ENCODE data around the gene FOXA1.

Gene FOXA1

DNA sequence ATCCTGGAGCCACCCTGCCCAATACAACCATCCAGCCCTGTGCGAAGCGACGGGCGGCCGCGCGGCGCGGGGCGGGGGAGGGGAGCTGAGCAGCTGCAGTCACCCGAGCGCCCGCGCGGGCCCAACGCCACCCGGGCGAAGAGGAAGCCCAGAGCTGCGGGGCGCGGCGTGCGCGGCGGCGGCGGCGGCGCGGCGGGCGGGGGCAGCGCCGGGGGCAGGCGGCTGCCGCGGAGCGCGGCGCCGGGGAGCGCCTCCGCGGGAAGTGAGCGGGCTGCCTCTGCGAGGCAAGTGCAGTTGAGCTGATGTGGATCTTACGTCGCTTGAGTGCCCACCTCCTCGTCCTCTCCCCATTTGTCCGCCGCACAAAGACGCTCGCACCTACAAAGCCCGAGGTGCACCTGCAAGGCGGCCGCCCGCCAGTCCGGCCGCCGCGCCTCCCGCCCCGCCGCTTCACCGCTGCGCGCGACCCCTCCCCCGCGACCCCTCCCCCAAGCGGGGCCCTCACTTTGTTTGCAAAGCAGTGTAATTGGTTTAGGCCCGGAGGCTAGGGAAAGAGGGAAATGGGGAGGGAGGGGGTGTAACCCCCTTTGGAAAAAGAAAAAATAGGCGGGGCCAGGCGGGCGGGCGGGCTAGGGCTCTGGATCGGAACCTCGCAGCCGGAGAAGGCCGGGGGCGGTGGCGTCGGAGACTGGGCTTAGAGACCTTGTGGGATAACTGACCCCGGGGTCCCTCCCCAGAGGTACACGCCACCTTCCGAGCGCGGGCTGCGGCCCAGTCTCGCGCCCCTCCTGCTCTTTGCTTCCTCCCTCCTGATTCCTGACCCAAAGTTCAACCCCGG is at the start of gene FOXA1, which contains the start of gene TTC6:
FOXA1 (minus strand) TSS at position 279 of the 838 bp plus-strand sequence; CDS start at position 2, 277 bp downstream.
TTC6 (plus strand) TSS at position 659 of the 838 bp plus-strand sequence. CDS start 26,436 bp downstream, outside the sequence.
- ATAC-seq (peak; percentile 28), DNase-seq (no peak)
- peaks cover 13 to 23% of the 10 kb centered on the region in 2 donors for H3K9me3 Mint-ChIP-seq
- H3K27ac Mint-ChIP-seq, result peak within 1 kb of the TSS; percentile 89 to 93
- H3K27me3 Mint-ChIP-seq, result peaks cover 97% of the 10 kb centered on the region
- H3K4me3 Mint-ChIP-seq, result peak within 1 kb of the TSS; percentile 81 to 87
- peaks cover 61% of the 10 kb centered on the region for H3K4me1 Mint-ChIP-seq

- H3K4me3 Mint-ChIP-seq, result no peak overlapping the region
- no peaks in the 10 kb centered on the region for H3K4me1 Mint-ChIP-seq
- DNase-seq (no peak), ATAC-seq (no peak)
- peaks cover 0 to 5% of the 10 kb centered on the region in 2 donors for H3K9me3 Mint-ChIP-seq
- H3K27ac Mint-ChIP-seq, result no peak overlapping the region
- no peaks in the 10 kb centered on the region for H3K27me3 Mint-ChIP-seq
These were observed 48.7 kb upstream of the FOXA1 start for GRCh38 chr14:37643701-37644100.

GRCh38 chr14:37642125-37642524 is 47.1 kb upstream of the FOXA1 start:
- Mint-ChIP-seq H3K4me3 (no peak overlapping the region), H3K27me3 (no peaks in the 10 kb centered on the region)
- no peak for ATAC-seq

DNA sequence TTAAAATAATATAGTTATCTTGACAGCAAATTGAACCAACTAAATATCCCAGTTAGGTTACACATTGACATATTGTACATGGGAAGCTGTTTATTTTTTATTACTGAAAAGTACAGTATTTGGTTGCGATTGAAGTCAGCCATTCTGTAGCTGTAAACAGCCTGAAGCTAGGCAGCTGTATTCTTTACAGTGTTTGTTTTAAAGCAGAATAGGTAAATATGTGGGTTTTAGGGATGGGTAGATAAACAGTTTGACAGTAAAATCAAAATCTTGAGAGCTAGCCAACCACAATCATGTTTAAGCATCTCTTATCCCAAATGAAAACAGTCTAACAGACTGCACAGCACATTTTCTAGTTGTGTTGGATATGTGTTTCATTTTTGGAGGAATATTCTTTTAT is 46.1 kb upstream of the FOXA1 start:
- Mint-ChIP-seq H3K4me1 (no peaks in the 10 kb centered on the region), H3K4me3 (no peak overlapping the region), H3K27ac (no peak overlapping the region), H3K9me3 (peaks cover 0 to 5% of the 10 kb centered on the region in 2 donors), H3K27me3 (no peaks in the 10 kb centered on the region)
- ATAC-seq, result no peak
- no peak for DNase-seq

More at GRCh38 chr14:37642125-37642524, 47.1 kb upstream of the FOXA1 start:
- Mint-ChIP-seq H3K4me1 (no peaks in the 10 kb centered on the region), H3K27ac (no peak overlapping the region), H3K9me3 (peaks cover 0 to 5% of the 10 kb centered on the region in 2 donors)
- no peak for DNase-seq

DNA sequence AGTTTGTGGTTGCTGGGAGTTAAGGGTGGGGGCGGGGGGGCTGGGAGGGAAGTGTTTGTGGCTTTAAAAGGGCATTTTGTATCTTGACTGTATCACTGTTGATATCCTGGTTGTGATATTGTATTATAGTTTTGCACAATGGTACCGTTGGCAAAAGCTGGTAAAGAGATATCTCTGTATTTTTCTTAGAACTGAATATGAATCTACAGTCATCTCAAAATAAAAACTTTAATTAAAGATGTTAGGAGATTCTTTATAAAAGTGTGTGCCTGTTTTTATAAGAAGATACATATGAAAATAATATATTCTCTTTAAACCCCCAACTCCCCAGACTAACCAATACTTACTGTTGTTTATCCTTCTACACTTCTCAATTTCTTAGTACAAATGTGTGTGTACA is 43.5 kb upstream of the FOXA1 start:
- ATAC-seq (no peak), DNase-seq (no peak)
- H3K4me1 Mint-ChIP-seq, result no peaks in the 10 kb centered on the region
- peaks cover 0 to 8% of the 10 kb centered on the region in 2 donors for H3K9me3 Mint-ChIP-seq
- H3K27me3 Mint-ChIP-seq, result no peaks in the 10 kb centered on the region
- H3K27ac Mint-ChIP-seq, result no peak overlapping the region
- H3K4me3 Mint-ChIP-seq, result no peak overlapping the region

DNA sequence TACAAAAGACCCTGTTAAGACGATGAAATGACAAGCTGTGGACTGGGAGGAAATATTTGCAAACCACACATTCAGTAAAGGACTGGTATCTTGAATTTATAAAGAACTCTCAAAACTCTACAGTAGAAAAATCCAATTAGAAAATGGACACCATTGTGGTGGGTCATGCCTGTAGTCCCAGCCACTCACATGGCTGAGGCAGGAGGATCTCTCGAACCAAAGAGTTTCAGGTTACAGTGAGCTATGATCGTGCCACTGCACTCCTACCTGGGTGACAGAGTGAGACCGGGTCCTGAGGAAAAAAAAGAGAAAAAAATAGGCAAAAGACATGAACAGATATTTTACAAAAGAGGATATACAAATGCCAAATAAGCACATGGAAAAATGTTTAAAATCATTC is 42.3 kb upstream of the FOXA1 start:
- Mint-ChIP-seq H3K4me3 (no peak overlapping the region), H3K27me3 (no peaks in the 10 kb centered on the region), H3K27ac (no peak overlapping the region), H3K4me1 (no peaks in the 10 kb centered on the region), H3K9me3 (peaks cover 0 to 8% of the 10 kb centered on the region in 2 donors)
- DNase-seq, result no peak
- ATAC-seq, result no peak

DNA sequence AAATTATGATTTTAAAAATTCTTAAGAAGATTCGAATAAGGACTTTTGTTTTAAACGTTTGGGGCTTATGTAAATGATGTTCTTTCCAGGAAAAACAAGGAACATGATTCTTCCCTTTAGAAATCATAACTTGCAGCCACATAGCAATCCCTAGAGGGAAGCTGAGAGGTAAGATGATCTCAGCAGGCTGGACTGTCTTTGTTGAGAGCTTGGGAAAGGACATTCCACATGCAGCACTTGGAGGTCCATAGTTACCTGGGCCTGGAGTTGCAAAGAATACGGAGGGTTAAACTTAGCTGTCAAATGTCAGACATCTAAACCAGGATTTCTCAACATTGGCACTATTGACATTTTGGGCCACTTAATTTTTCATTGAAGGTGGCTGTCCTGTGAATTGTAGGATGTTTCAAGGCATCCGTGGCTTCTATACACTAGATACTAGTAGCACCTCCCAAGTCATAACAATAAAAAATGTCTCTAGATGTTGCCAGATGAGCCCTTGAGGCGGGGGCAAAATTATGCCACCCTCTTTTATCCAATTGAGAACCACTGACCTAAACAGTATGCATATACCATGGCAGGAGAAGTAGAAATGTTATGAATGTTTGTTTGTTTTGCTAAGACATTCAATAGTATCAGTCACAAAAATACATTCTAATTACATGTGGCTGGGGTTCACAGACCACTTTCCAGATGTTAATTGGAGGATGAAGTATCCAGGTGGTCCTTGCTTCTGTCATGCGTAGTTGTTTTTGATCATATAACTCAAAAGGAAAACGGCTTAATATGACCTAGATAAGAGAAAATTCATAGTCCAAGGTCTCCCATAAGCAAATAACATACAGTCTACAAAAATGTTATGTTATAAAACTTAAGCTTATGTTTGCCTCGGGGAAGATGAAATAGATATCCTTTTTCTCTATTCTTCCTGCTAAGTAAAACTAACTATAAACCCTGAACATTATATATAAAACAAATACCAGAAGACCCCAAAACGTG is 30.8 kb upstream of the FOXA1 start:
- H3K4me3 Mint-ChIP-seq, result no peak overlapping the region
- DNase-seq (no peak), ATAC-seq (no peak)
- peaks cover 24% of the 10 kb centered on the region for H3K27me3 Mint-ChIP-seq
- H3K9me3 Mint-ChIP-seq, result peaks cover 7 to 17% of the 10 kb centered on the region in 2 donors
- H3K27ac Mint-ChIP-seq, result no peak overlapping the region
- no peaks in the 10 kb centered on the region for H3K4me1 Mint-ChIP-seq

- H3K9me3 Mint-ChIP-seq, result peaks cover 0 to 6% of the 10 kb centered on the region in 2 donors
- ATAC-seq (no peak), DNase-seq (no peak)
- no peak overlapping the region for H3K4me3 Mint-ChIP-seq
- peaks cover 33% of the 10 kb centered on the region for H3K27me3 Mint-ChIP-seq
- no peaks in the 10 kb centered on the region for H3K4me1 Mint-ChIP-seq
- no peak overlapping the region for H3K27ac Mint-ChIP-seq
These were observed 28.9 kb upstream of the FOXA1 start for GRCh38 chr14:37623971-37624370.

GRCh38 chr14:37623426-37623951 is 28.4 kb upstream of the FOXA1 start:
- Mint-ChIP-seq H3K4me1 (no peaks in the 10 kb centered on the region), H3K27me3 (peaks cover 33% of the 10 kb centered on the region)
- ATAC-seq, result no peak

GRCh38 chr14:37622231-37622923 is 27.3 kb upstream of the FOXA1 start:
- ATAC-seq, result no peak
- no peak for DNase-seq
- H3K4me1 Mint-ChIP-seq, result no peaks in the 10 kb centered on the region
- no peak overlapping the region for H3K27ac Mint-ChIP-seq
- H3K4me3 Mint-ChIP-seq, result no peak overlapping the region
- H3K9me3 Mint-ChIP-seq, result peaks cover 0 to 6% of the 10 kb centered on the region in 2 donors
- peaks cover 33% of the 10 kb centered on the region for H3K27me3 Mint-ChIP-seq

More at GRCh38 chr14:37623426-37623951, 28.4 kb upstream of the FOXA1 start:
- H3K9me3 Mint-ChIP-seq, result peaks cover 0 to 6% of the 10 kb centered on the region in 2 donors
- H3K4me3 Mint-ChIP-seq, result no peak overlapping the region
- no peak for DNase-seq
- no peak overlapping the region for H3K27ac Mint-ChIP-seq

- DNase-seq (no peak), ATAC-seq (no peak)
- Mint-ChIP-seq H3K27ac (no peak overlapping the region), H3K27me3 (peaks cover 33% of the 10 kb centered on the region), H3K4me1 (no peaks in the 10 kb centered on the region), H3K9me3 (peaks cover 4 to 6% of the 10 kb centered on the region in 2 donors), H3K4me3 (no peak overlapping the region)
These were observed 25.8 kb upstream of the FOXA1 start for GRCh38 chr14:37620856-37621255.

DNA sequence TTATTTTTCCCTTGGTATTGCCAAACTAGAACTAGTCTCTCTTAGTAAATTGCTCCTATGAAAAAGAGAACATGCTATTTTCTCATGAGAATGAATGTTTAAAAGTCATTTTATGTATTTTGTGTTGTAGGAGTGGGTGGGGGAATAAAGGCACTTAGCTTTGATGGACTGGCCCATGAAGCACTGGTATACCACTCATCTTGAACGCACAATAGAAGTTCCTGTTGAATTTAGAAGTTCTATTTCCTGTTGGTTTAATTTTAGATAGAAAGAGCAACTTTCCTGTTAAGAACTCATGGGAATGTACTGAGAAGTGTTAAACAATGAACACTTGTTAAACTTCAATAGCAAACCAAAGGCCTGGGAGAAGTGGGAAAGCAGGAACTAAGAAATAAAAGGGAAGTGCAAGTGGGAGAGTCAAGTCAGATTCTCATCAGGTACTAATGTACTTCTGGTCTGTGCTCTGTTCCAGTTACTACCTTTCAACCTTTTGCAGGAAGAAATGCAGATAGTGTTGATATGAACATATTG is 23.5 kb upstream of the FOXA1 start:
- Mint-ChIP-seq H3K4me3 (no peak overlapping the region), H3K27me3 (peaks cover 29% of the 10 kb centered on the region), H3K27ac (no peak overlapping the region), H3K9me3 (peaks cover 12 to 13% of the 10 kb centered on the region in 2 donors), H3K4me1 (no peaks in the 10 kb centered on the region)
- DNase-seq, result no peak
- no peak for ATAC-seq

- H3K9me3 Mint-ChIP-seq, result peaks cover 12 to 13% of the 10 kb centered on the region in 2 donors
These were observed 22.9 kb upstream of the FOXA1 start for GRCh38 chr14:37617864-37618365.

GRCh38 chr14:37616853-37617252 is 21.8 kb upstream of the FOXA1 start:
- no peak overlapping the region for H3K4me3 Mint-ChIP-seq
- no peak overlapping the region for H3K27ac Mint-ChIP-seq
- DNase-seq (no peak), ATAC-seq (no peak)
- H3K4me1 Mint-ChIP-seq, result no peaks in the 10 kb centered on the region
- H3K9me3 Mint-ChIP-seq, result peaks cover 7 to 13% of the 10 kb centered on the region in 2 donors
- H3K27me3 Mint-ChIP-seq, result peaks cover 19% of the 10 kb centered on the region

More at GRCh38 chr14:37617864-37618365, 22.9 kb upstream of the FOXA1 start:
- H3K4me1 Mint-ChIP-seq, result no peaks in the 10 kb centered on the region
- peaks cover 25% of the 10 kb centered on the region for H3K27me3 Mint-ChIP-seq
- DNase-seq, result no peak
- ATAC-seq, result no peak
- H3K4me3 Mint-ChIP-seq, result no peak overlapping the region
- no peak overlapping the region for H3K27ac Mint-ChIP-seq

All from stimulated activated naive CD8-positive, alpha-beta T cell treated with anti-CD3 and anti-CD28 coated beads, Interleukin-15, amount 100 ng/mL, for 72 hours (primary cell).